Trophoblast cell (in vitro differentiated cells and primary cell): ENCODE data around the gene ANKHD1.

Experiments used
- DNase-seq, 2 donors: peaks; one replicate each; pipeline ENCODE4 v3.0.0-alpha.2; 2016
- H2AFZ ChIP-seq: 2 replicates; pipeline ENCODE4 v1.6.1; 2013; ENCODE audit warnings: low read length, moderate library complexity, mild to moderate bottlenecking; ENCODE audit not compliant: insufficient read depth, poor library complexity
- H2AK5ac ChIP-seq: 2 replicates; pipeline ENCODE4 v1.6.1; 2013; ENCODE audit warnings: mild to moderate bottlenecking, low read length
- H2BK120ac ChIP-seq: 2 replicates; pipeline ENCODE4 v1.6.1; 2013; ENCODE audit warnings: low read length, mild to moderate bottlenecking, moderate library complexity; ENCODE audit not compliant: insufficient read depth, poor library complexity
- H2BK12ac ChIP-seq: 2 replicates; pipeline ENCODE4 v1.6.1; 2013; ENCODE audit warnings: mild to moderate bottlenecking, low read length, moderate library complexity
- H2BK5ac ChIP-seq: 2 replicates; pipeline ENCODE4 v1.6.1; 2013; ENCODE audit warnings: low read length, low read depth, moderate library complexity, mild to moderate bottlenecking; ENCODE audit not compliant: poor library complexity
- H3K14ac ChIP-seq: 2 replicates; pipeline ENCODE4 v1.6.1; 2013; ENCODE audit warnings: mild to moderate bottlenecking, low read length
- H3K18ac ChIP-seq: 2 replicates; pipeline ENCODE4 v1.6.1; 2013; ENCODE audit warnings: mild to moderate bottlenecking, low read length
- H3K23ac ChIP-seq: 2 replicates; pipeline ENCODE4 v1.6.1; 2013; ENCODE audit warnings: low read length
- H3K27ac ChIP-seq: 2 replicates; pipeline ENCODE4 v1.5.1; 2013; ENCODE audit warnings: low read depth, mild to moderate bottlenecking, inconsistent platforms, low read length, moderate library complexity
- H3K27me3 ChIP-seq: 2 replicates; pipeline ENCODE4 v1.6.1; 2013; ENCODE audit warnings: inconsistent platforms, mild to moderate bottlenecking, low read length, moderate library complexity; ENCODE audit not compliant: insufficient read depth
- H3K36me3 ChIP-seq, 2 experiments: 1 replicate in 1 of 2; 2 replicates in 1 of 2; pipeline ENCODE4 v1.6.1; 2013; ENCODE audit warnings: low read length in 2 of 2, mild to moderate bottlenecking in 2 of 2, moderate library complexity in 1 of 2; ENCODE audit not compliant: insufficient read depth in 2 of 2, control insufficient read depth in 1 of 2
- H3K4ac ChIP-seq: 2 replicates; pipeline ENCODE4 v1.6.1; 2013; ENCODE audit warnings: low read depth, mild to moderate bottlenecking, low read length, moderate library complexity
- H3K4me1 ChIP-seq, 2 experiments: 1 replicate in 1 of 2; 2 replicates in 1 of 2; pipeline ENCODE4 v1.6.1; 2013; ENCODE audit warnings: low read length in 2 of 2, mild to moderate bottlenecking in 2 of 2, moderate library complexity in 1 of 2; ENCODE audit not compliant: insufficient read depth in 2 of 2, control insufficient read depth in 1 of 2
- H3K4me2 ChIP-seq: 2 replicates; pipeline ENCODE4 v1.6.1; 2013; ENCODE audit warnings: inconsistent platforms, mild to moderate bottlenecking, low read length, moderate library complexity
- H3K4me3 ChIP-seq: 2 replicates; pipeline ENCODE4 v1.5.1; 2013; ENCODE audit warnings: mild to moderate bottlenecking, low read depth, low read length, inconsistent platforms
- H3K79me1 ChIP-seq: one replicate; pipeline ENCODE4 v1.6.1; 2013; ENCODE audit warnings: low read length
- H3K79me2 ChIP-seq: 2 replicates; pipeline ENCODE4 v1.6.1; 2013; ENCODE audit warnings: low read length, mild to moderate bottlenecking; ENCODE audit not compliant: control insufficient read depth, insufficient read depth, poor library complexity
- H3K9ac ChIP-seq: 2 replicates; pipeline ENCODE4 v1.6.1; 2013; ENCODE audit warnings: mild to moderate bottlenecking, low read length
- H3K9me3 ChIP-seq: 2 replicates; pipeline ENCODE4 v1.6.1; 2013; ENCODE audit warnings: low read depth, mild to moderate bottlenecking, control low read depth, inconsistent platforms, low read length; ENCODE audit not compliant: insufficient read depth
- H4K12ac ChIP-seq: 2 replicates; pipeline ENCODE4 v1.6.1; 2013; ENCODE audit warnings: low read depth, mild to moderate bottlenecking, low read length, moderate library complexity
- H4K8ac ChIP-seq: 2 replicates; pipeline ENCODE4 v1.6.1; 2013; ENCODE audit warnings: low read depth, mild to moderate bottlenecking, low read length, moderate library complexity
- H4K91ac ChIP-seq: one replicate; pipeline ENCODE4 v1.6.1; 2013; ENCODE audit warnings: low read depth, mild to moderate bottlenecking, low read length, moderate library complexity
- WGBS: extraction: QIAGEN DNeasy Blood & Tissue Kit; methylation state at CpG from one replicate; pipeline ENCODE4 v1.1.7; 2013; ENCODE audit warnings: missing lambda C conversion rate; ENCODE audit not compliant: insufficient read length, insufficient coverage; ENCODE audit errors: extremely low coverage; 5-methylcytosine and 5-hydroxymethylcytosine counted together

The ANKHD1 gene

DNA sequence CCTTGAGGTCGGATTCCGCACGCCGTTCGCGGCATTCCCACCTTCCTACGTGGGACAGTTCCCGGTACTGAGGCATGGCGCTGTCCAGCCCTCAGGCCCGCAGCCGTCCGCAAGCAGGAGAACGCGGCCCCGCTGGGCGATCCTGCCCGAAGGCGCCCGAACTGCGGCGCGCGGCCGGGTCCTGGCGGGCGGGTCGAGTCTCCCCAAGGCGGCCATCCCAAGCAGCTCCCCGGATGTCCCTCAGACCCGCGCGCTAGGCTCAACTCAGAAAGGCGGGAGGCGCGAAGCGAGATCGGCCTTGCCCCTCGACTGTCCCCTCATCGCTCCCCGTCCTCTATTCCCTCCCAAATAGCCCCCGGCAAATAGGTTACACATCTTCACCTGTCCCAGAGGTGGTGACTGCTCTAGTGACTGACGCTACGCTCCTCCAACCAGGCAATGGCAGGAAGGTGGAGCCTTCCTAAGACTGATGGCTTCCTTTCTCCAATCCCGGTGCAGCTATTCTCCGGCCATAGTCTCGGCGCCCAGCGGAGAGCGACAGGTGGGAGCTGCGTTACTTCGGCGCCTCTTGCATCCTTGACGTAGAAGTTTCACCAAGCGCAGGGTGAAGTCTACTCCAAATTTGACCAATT, 787 bp upstream of the ANKHD1 start:
- Histone ChIP-seq H3K9ac (peak overlapping the region; percentile 44), H2BK12ac (no peak overlapping the region), H3K79me1 (peaks cover 7% of the 10 kb centered on the region), H3K18ac (peak overlapping the region; percentile 43), H4K8ac (peak overlapping the region; percentile 80), H3K27me3 (no peaks in the 10 kb centered on the region), H3K23ac (no peak overlapping the region), H3K27ac (peak overlapping the region; percentile 49), H3K4me2 (peak overlapping the region; percentile 64), H3K14ac (no peak overlapping the region), H3K4me1 (no peaks in the 10 kb centered on the region), H3K36me3 (peaks cover 0 to 1% of the 10 kb centered on the region in 2 experiments), H2BK5ac (peak overlapping the region; percentile 58), H2AK5ac (no peak overlapping the region), H4K91ac (peak overlapping the region; percentile 78), H3K4ac (no peak overlapping the region), H3K9me3 (no peaks in the 10 kb centered on the region), H2BK120ac (peak overlapping the region; percentile 54), H4K12ac (peak overlapping the region; percentile 6), H2AFZ (peak overlapping the region; percentile 71), H3K79me2 (peaks cover 13% of the 10 kb centered on the region), H3K4me3 (peak overlapping the region; percentile 84)
- WGBS, result no CpG with 5 or more reads among the region's 54 CpGs
- peak; percentile 98 to 99 for DNase-seq

DNA sequence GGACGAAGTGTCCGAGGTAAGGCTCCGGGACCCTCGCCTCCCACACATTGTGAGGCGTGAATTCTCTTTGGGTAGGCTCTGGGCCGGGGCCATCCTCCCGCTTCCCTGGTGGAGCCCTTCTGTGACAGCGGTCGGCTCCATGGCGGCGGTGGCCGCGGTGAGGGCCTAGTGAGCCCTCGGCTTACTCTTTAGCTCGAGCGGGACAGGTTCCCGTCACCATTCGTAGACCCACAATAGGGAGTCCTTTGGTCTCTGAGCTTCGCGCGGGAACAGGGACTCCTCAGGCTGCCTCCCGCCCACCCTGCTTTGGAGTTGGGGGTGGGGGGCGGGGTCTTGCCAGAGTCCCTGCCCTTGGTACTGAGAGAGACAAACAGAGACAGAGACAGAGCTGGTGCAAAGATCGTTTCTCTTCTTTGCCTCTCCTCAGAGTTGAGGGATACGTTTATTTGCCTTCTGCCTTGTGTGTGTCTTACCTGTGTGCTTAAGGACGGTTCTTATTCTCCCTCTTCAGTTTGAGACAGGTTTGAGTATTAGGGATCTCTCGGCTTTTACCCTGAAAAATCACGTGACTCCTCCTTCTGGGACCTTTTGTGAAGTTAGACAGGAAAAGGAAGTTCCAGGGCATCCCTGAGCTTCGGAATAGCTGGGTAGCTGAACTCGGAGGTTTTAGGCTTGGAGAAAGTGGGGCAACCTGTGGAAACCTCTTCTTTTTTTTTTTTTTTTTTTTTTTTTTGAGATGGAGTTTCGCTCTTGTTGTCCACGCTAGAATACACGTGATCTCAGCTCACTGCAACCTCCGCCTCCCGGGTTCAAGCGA, 833 bp downstream of the ANKHD1 start:
- H3K36me3 ChIP-seq, result peaks cover 2 to 3% of the 10 kb centered on the region in 2 experiments
- peak overlapping the region; percentile 79 for H3K27ac ChIP-seq
- no CpG with 5 or more reads among the region's 36 CpGs for WGBS
- H3K27me3 ChIP-seq, result no peaks in the 10 kb centered on the region
- peak overlapping the region; percentile 73 for H2AK5ac ChIP-seq
- peak overlapping the region; percentile 74 for H3K4me2 ChIP-seq
- H3K14ac ChIP-seq, result peak overlapping the region; percentile 81
- peak overlapping the region; percentile 90 for H3K9ac ChIP-seq
- peak overlapping the region; percentile 78 for H2AFZ ChIP-seq
- no peaks in the 10 kb centered on the region for H3K9me3 ChIP-seq
- H3K4me1 ChIP-seq, result no peaks in the 10 kb centered on the region
- no peak overlapping the region for H2BK12ac ChIP-seq
- H4K12ac ChIP-seq, result peak overlapping the region; percentile 82
- H4K91ac ChIP-seq, result peak overlapping the region; percentile 78
- H2BK5ac ChIP-seq, result peak overlapping the region; percentile 58
- H4K8ac ChIP-seq, result peak overlapping the region; percentile 84
- H3K79me1 ChIP-seq, result peaks cover 7% of the 10 kb centered on the region
- H3K23ac ChIP-seq, result no peak overlapping the region
- peak overlapping the region; percentile 99 for H3K4me3 ChIP-seq
- H3K4ac ChIP-seq, result peak overlapping the region; percentile 80
- peak; percentile 19 to 58 for DNase-seq
- H3K79me2 ChIP-seq, result peaks cover 21% of the 10 kb centered on the region
- H3K18ac ChIP-seq, result peak overlapping the region; percentile 70
- peak overlapping the region; percentile 31 for H2BK120ac ChIP-seq

DNA sequence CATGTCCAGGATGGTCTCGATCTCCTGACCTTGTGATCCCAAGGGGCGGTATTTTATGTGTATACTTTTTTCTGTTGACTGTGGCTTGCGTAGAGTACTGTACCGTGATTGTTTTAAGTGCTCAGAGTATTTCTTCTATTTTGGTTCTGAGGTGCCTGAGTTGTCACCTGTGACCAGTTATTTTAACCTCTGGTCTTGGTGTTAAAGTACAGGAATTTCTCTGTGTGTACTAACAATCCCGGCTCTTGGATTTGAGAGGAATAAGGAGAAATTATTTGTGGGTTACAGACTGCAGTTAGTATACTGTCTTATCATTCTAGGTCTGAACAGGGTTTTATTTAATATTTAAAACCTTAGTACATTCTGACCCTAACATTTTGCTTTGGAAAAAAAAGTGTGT, 2.0 kb downstream of the ANKHD1 start:
- Histone ChIP-seq H3K23ac (no peak overlapping the region), H3K36me3 (peaks cover 2 to 3% of the 10 kb centered on the region in 2 experiments), H3K79me2 (peaks cover 22% of the 10 kb centered on the region), H3K4me1 (no peaks in the 10 kb centered on the region), H3K27me3 (no peaks in the 10 kb centered on the region), H3K79me1 (peaks cover 7% of the 10 kb centered on the region), H2AK5ac (no peak overlapping the region), H4K12ac (no peak overlapping the region), H3K9ac (no peak overlapping the region), H3K14ac (no peak overlapping the region), H2BK5ac (no peak overlapping the region), H2BK12ac (no peak overlapping the region), H3K27ac (no peak overlapping the region), H3K18ac (no peak overlapping the region), H4K91ac (no peak overlapping the region), H3K9me3 (no peaks in the 10 kb centered on the region), H4K8ac (no peak overlapping the region), H3K4me3 (no peak overlapping the region), H2BK120ac (no peak overlapping the region), H3K4me2 (no peak overlapping the region), H2AFZ (no peak overlapping the region), H3K4ac (peak overlapping the region; percentile 94)
- no peak for DNase-seq
- WGBS, result no CpG with 5 or more reads among the region's 5 CpGs

DNA sequence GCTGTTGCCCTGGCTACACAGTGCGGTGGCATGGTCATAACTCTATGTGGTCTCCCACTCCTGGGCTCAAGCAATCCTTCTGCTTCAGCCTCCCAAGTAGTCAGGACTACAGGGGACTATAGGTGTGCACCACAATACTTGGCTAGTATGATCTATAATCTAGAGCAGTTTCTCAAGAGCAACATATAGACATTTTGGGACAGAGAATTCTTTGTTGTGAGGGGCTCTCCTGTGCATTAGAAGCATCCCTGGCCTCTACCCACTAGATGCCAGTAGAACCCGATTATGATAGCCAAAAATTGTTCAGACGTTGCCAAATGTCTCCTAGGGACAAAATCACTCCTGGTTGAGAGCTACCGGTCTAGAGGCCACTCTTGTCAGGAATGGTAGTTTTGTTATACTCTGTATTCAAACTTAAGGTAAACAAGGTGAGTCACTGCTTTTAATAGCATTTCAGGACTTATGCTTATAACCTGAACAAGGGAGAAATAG, 7.2 kb downstream of the ANKHD1 start:
- DNase-seq, result peak in 1 of 2 donors; percentile 15
- Histone ChIP-seq H2BK12ac (no peak overlapping the region), H2AK5ac (no peak overlapping the region), H2AFZ (no peak overlapping the region), H2BK5ac (no peak overlapping the region), H3K79me2 (peaks cover 9% of the 10 kb centered on the region), H4K12ac (no peak overlapping the region), H3K4me2 (no peak overlapping the region), H3K27ac (no peak overlapping the region), H3K4me3 (no peak overlapping the region), H3K23ac (no peak overlapping the region), H3K18ac (no peak overlapping the region), H4K91ac (no peak overlapping the region), H3K4me1 (no peaks in the 10 kb centered on the region), H3K79me1 (no peaks in the 10 kb centered on the region), H2BK120ac (no peak overlapping the region), H3K4ac (peak overlapping the region; percentile 79), H4K8ac (no peak overlapping the region), H3K9ac (peak overlapping the region; percentile 69), H3K14ac (no peak overlapping the region), H3K9me3 (no peaks in the 10 kb centered on the region), H3K36me3 (peaks cover 2 to 5% of the 10 kb centered on the region in 2 experiments), H3K27me3 (no peaks in the 10 kb centered on the region)
- WGBS, result no CpG with 5 or more reads among the region's 4 CpGs
